PC-9 (cell line): ENCODE data around the gene PPP1R13L.

Source experiments
- EZH2 ChIP-seq: fragments of 200-600 bp; sonication (generic); IDR thresholded peaks from 2 replicates; pipeline ENCODE4 v1.8.0; 2017; ENCODE audit warnings: antibody characterized with exemption, low read depth
- TF ChIP-seq, protein P1 (sequence below): fragments of 200-600 bp; sonication (generic); conservative IDR thresholded peaks from 2 replicates; pipeline ENCODE4 v1.6.1; 2017; ENCODE audit warnings: mixed run types, antibody characterized with exemption, mild to moderate bottlenecking, moderate library complexity

DNA sequence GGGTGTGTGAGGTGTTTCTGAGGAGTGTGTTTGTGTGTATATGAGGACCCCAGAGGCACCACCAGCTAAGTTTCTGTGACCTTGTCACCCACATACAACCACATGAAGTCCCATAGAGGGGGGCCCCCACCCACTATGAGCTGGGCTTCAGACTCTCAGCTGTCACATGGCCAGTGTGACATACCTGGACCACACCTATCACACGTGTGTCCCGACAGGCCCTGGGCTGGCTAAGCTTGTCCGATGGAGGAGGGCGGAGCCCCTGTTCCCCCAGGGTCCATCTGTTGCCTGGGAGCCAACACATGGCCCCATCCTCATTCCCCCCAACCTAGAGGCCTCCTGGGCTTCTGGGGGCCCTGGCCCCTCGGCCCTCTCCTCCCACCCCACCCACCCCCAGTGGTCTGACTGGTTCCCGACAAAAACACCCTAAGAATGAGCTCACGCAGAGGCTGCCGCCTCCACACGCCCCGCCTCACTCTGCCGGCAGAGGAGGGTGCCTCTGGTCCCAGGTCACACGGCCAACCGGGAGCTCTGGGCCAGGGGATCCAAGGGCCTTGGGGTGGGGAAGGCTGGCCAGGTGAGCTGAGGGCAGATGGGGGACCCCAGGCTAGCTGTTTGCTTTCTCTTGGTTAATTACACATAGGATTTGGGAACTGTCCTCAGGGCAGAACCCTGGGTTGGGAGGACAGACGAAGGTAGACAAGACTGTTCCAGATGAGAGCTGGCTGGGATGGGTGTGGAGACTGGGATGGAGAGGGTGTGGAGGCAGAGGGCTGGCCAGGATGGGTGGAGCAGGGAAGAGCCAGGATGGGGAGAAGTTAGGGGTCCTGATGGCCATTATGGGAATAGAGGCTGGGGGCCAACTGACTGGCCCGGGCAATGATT lies 60.0 kb downstream of the PPP1R13L start:
- TF ChIP-seq, protein P1, sequence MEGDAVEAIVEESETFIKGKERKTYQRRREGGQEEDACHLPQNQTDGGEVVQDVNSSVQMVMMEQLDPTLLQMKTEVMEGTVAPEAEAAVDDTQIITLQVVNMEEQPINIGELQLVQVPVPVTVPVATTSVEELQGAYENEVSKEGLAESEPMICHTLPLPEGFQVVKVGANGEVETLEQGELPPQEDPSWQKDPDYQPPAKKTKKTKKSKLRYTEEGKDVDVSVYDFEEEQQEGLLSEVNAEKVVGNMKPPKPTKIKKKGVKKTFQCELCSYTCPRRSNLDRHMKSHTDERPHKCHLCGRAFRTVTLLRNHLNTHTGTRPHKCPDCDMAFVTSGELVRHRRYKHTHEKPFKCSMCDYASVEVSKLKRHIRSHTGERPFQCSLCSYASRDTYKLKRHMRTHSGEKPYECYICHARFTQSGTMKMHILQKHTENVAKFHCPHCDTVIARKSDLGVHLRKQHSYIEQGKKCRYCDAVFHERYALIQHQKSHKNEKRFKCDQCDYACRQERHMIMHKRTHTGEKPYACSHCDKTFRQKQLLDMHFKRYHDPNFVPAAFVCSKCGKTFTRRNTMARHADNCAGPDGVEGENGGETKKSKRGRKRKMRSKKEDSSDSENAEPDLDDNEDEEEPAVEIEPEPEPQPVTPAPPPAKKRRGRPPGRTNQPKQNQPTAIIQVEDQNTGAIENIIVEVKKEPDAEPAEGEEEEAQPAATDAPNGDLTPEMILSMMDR = no peak
- no peak for TF ChIP-seq EZH2
